ENCODE measurements around the gene NRG3.
"Not testable (repeated sequence)": the region's sequence is repeated elsewhere in the genome, so short reads cannot be mapped to it uniquely, and the experiment has no call there.

NRG3 gene

DNA sequence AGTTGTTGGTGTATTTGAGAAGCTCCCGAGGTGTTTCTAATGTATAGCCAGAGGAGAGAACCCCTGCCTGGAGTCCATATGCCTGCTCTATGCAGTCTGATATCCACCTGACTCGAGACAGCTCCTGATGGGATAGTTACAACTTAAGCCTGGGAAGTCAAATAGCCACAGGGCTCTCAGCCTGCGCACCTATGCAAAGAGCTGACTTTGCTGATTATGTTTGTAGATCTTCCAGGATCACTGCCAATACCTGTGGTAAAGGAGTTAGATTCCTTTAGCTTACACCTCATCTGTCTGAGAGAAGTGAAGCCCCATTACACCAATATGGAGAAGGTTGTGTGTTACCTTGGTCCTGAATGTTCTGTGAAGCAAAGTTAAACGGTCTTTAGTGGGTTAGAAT lies 1063.3 kb downstream of the NRG3 start:
- Mint-ChIP-seq H3K4me1 (ENCODE audit: low read depth) (no peaks in the 10 kb centered on the region), H3K4me3 (no peak overlapping the region), H3K27ac (no peak overlapping the region), H3K36me3 (no peaks in the 10 kb centered on the region), H3K9me3 (ENCODE audit: low read depth) (no peaks in the 10 kb centered on the region), H3K27me3 (no peaks in the 10 kb centered on the region)

DNA sequence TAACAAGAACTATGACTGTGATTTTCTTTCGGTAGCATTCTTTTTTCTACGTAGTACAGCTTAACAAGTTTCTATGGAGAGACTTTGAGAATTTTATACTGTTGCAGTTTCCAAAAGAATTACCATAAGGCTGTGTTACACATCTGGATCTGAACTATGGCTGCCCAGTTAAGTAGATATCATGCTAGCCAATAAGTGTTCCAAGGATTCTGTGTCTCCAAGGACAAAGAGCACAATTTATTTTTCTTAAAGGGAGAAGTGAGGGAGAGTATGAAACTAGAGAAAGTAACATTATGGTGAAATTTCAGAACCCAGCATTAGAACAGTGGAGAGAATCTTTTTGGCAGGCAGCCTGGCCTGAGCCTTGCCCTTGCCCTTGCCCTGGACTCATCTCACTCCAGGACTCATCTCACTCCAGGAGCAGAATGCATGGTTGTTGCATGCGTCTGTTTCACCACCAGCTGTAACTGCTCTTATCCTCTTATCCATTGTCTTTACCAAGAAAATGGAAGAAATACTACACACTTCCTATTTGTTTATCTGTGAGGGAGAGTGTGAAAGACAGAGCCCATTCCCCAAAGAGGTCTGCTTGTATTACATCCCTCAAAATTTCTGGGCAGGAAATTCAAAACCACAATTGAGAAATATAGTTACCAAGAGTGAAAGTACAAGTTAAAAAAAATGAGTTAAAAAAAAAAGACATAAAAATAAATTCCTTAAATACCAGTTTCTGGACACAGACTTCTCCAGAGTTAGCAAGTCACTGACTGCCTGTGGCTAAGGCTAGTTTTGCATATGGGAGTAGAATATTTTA lies 1067.5 kb downstream of the NRG3 start:
- no peak overlapping the region for H3K4me3 Mint-ChIP-seq
- no peak overlapping the region for H3K27ac Mint-ChIP-seq
- no peaks in the 10 kb centered on the region for H3K4me1 Mint-ChIP-seq (ENCODE audit: low read depth)
- H3K9me3 Mint-ChIP-seq (ENCODE audit: low read depth): peaks cover 4% of the 10 kb centered on the region
- H3K36me3 Mint-ChIP-seq: no peaks in the 10 kb centered on the region
- H3K27me3 Mint-ChIP-seq: no peaks in the 10 kb centered on the region

DNA sequence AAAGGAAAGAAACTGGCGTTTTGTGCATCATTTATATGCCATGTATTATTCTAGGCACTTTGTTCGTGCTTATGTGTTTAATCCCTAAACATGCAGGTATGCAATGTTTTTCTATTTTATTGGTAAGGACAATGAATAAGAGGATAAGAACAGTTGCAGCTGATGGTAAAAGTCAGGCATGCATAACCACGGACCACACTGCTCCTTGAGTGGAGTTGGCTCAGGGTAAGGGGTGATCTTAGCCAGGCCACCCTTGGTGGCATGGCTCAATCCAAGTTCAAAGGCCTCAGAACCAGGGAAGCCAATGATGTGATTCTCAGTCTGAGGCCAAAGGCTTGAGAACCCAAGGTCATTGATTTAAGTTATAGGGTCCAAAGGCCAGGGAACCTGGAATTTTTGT lies 1068.1 kb downstream of the NRG3 start:
- Mint-ChIP-seq H3K27me3 (no peaks in the 10 kb centered on the region), H3K36me3 (no peaks in the 10 kb centered on the region), H3K4me1 (ENCODE audit: low read depth) (no peaks in the 10 kb centered on the region), H3K27ac (no peak overlapping the region), H3K9me3 (ENCODE audit: low read depth) (peaks cover 4% of the 10 kb centered on the region), H3K4me3 (no peak overlapping the region)

DNA sequence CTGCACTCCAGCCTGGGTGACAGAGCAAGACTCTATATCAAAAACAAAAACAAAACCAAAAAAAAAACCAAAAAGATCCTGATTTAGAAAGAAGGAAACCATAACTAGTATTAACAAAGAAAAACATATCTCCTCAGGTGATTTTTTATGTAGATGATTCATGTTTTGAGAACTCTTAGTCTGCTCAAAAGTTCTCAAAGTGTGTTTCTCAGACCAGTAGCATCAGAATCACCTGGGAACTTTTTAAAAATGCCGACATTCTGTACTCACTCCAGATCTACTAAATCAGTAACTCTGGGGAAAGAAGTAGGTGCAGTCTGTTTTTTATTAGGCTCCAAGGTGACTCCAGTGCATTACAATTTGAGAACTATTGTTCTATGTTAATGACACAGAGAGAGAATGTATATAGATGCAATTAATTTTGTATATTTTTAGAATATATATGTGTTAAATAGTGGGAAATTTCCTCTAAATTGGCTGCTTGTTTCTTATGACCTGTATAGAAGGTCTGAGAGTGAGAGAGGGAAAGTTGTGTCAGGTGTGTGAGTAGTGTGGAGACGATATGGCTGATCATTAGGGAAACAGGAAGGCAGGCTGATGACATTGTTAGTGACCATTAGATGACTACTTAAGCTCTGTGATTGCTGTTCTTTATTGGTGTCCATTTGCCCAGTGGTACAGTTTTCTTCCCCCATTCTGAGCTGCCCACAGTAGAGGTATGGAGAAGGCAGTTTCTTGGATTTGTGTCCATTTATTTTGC lies 1075.0 kb downstream of the NRG3 start:
- H3K27ac Mint-ChIP-seq: no peak overlapping the region
- H3K9me3 Mint-ChIP-seq (ENCODE audit: low read depth): peaks cover 8% of the 10 kb centered on the region
- no peaks in the 10 kb centered on the region for H3K27me3 Mint-ChIP-seq
- no peak overlapping the region for H3K4me3 Mint-ChIP-seq
- no peaks in the 10 kb centered on the region for H3K36me3 Mint-ChIP-seq
- H3K4me1 Mint-ChIP-seq (ENCODE audit: low read depth): no peaks in the 10 kb centered on the region

DNA sequence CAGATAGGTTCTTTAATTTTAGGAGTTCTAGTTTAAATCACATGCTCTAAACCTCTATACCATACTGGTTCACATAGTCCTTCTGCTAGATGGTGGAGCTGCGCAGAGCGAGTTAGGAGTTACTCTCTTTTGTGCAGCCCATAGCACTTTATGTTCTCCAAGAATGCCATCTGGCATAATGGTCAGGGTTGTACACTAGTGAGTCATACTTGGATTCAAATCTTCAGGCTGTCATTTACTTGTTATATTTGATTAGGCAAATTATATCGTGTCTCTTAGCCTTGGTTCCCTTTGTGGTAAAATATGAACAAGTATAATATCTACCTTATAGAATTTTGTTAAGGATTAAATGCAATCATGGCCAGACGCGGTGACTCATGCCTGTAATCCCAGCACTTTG lies 1078.3 kb downstream of the NRG3 start:
- H3K9me3 Mint-ChIP-seq (ENCODE audit: low read depth): peaks cover 8% of the 10 kb centered on the region
- no peaks in the 10 kb centered on the region for H3K27me3 Mint-ChIP-seq
- H3K4me1 Mint-ChIP-seq (ENCODE audit: low read depth): no peaks in the 10 kb centered on the region
- no peaks in the 10 kb centered on the region for H3K36me3 Mint-ChIP-seq
- no peak overlapping the region for H3K27ac Mint-ChIP-seq
- H3K4me3 Mint-ChIP-seq: no peak overlapping the region

DNA sequence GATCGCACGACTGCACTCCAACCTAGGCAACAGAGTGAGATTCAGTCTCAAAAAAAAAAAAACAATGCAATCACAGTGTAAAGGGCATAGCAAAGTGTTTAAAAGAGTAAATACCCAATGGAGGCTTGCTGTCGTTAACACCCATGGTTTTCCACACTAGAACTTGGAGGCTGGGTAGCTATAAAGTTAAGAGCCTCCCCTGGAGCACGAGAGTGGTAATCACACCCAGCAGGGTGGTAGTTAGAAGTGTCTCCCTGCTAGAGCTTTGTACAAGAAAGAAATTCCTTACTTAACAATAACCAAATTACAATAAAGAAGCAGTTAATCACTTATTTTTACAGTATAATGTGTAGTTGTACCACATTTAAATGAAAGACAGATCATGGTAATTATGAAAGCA lies 1078.9 kb downstream of the NRG3 start:
- H3K9me3 Mint-ChIP-seq (ENCODE audit: low read depth): peaks cover 8% of the 10 kb centered on the region
- H3K36me3 Mint-ChIP-seq: no peaks in the 10 kb centered on the region
- H3K27ac Mint-ChIP-seq: no peak overlapping the region
- H3K4me1 Mint-ChIP-seq (ENCODE audit: low read depth): no peaks in the 10 kb centered on the region
- no peaks in the 10 kb centered on the region for H3K27me3 Mint-ChIP-seq
- no peak overlapping the region for H3K4me3 Mint-ChIP-seq

DNA sequence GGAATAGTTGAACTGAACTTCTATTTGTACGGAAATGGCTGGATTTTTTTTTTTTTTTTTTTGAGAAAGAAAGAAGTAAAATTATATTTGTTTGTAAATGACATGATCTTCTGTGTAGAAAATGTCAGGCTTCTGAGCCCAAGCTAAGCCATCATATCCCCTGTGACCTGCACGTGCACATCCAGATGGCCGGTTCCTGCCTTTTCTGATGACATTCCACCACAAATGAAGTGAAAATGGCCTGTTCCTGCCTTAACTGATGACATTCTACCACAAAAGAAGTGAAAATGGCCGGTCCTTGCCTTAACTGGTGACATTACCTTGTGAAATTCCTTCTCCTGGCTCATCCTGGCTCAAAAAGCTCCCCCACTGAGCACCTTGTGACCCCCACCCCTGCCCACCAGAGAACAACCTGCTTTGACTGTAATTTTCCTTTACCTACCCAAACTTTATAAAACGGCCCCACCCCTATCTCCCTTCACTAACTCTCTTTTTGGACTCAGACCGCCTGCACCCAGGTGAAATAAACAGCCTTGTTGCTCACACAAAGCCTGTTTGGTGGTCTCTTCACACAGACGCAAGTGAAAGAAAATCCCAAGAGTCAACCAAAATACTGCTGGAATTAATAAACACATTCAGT lies 1085.5 kb downstream of the NRG3 start:
- H3K4me3 Mint-ChIP-seq; H3K36me3 Mint-ChIP-seq; H3K4me1 Mint-ChIP-seq (ENCODE audit: low read depth); H3K27ac Mint-ChIP-seq; H3K27me3 Mint-ChIP-seq; H3K9me3 Mint-ChIP-seq (ENCODE audit: low read depth): not testable (repeated sequence)

DNA sequence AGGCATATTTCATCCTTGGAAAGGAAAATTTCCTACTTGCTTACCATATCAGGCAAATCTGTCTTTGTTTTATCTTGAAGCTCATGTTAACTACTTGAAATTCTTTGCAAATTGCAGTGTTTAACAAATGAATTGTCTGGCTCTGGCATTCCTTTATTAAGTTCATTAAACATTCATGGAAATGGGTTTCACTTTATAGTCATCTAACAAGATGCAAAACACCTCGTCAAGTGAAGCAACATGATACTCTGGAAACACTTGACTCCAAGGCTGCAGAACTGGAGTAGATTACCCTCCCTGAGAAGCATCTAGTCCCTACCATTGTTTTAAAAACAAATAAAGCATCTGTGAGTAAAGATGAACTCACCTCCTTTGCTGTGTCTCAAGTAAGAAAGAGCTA lies 1086.9 kb downstream of the NRG3 start:
- Mint-ChIP-seq H3K36me3 (no peaks in the 10 kb centered on the region), H3K4me1 (ENCODE audit: low read depth) (no peaks in the 10 kb centered on the region), H3K4me3 (no peak overlapping the region), H3K27ac (no peak overlapping the region), H3K9me3 (ENCODE audit: low read depth) (peaks cover 2% of the 10 kb centered on the region), H3K27me3 (no peaks in the 10 kb centered on the region)

DNA sequence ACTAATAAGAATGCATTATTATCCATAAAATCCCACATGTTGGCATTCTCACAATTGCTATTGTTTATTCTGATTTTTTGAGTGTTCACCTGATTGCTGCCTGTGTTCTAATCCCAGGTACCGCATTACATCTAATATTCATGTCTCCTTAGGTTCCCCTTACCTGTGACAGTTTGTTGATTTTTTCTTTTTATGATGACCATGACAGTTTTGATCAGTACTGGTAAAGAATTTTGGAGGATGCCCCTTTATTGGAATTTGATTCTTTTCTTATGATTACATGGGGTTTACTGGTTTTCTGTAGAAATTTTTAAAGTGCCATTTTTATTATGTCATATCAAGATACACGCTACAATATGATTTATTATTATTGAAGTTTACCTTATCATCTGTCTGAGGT lies 1091.1 kb downstream of the NRG3 start:
- Mint-ChIP-seq H3K4me1 (ENCODE audit: low read depth) (no peaks in the 10 kb centered on the region), H3K4me3 (no peak overlapping the region), H3K27me3 (no peaks in the 10 kb centered on the region), H3K9me3 (ENCODE audit: low read depth) (no peaks in the 10 kb centered on the region), H3K27ac (no peak overlapping the region), H3K36me3 (no peaks in the 10 kb centered on the region)

DNA sequence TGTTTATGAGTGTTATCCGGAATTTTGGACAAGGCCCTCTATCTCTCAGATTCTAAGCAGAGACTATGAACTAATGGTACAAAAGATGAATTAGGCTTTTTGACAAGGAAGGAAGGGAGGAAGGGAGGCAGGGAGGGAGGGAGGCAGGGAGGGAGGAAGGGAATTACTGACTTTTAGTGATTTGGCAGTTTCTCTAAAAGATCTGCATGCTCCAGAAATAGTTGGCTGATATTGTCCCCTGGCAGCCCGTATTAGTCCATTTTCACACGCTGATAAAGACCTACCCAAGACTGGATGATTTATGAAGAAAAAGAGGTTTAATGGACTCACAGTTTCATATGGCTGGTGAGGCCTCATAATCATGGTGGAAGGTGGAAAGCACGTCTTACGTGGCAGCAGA lies 1093.5 kb downstream of the NRG3 start:
- Mint-ChIP-seq H3K9me3 (ENCODE audit: low read depth) (no peaks in the 10 kb centered on the region), H3K4me1 (ENCODE audit: low read depth) (no peaks in the 10 kb centered on the region), H3K4me3 (no peak overlapping the region), H3K27me3 (no peaks in the 10 kb centered on the region), H3K36me3 (no peaks in the 10 kb centered on the region), H3K27ac (no peak overlapping the region)

DNA sequence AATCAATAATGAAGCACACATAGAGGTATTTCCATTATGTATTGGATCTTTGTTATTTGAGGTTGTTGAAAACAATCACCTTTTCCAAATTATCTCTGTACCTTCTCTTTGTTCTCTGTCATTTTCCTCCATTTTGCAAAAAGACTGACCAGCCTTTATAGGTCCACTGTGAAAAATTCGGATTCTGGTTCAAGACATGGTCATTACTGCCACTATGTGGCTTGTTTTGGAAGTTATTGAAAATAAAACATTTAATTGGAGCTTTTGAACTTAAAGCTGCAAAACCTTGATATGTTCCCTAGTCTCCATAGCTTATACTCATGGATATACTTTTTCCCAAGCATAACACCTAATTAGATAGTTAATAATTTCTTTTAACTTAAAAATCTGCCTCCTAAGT lies 1094.4 kb downstream of the NRG3 start:
- H3K9me3 Mint-ChIP-seq (ENCODE audit: low read depth): no peaks in the 10 kb centered on the region
- H3K27ac Mint-ChIP-seq: no peak overlapping the region
- H3K36me3 Mint-ChIP-seq: no peaks in the 10 kb centered on the region
- H3K4me3 Mint-ChIP-seq: no peak overlapping the region
- no peaks in the 10 kb centered on the region for H3K4me1 Mint-ChIP-seq (ENCODE audit: low read depth)
- no peaks in the 10 kb centered on the region for H3K27me3 Mint-ChIP-seq

DNA sequence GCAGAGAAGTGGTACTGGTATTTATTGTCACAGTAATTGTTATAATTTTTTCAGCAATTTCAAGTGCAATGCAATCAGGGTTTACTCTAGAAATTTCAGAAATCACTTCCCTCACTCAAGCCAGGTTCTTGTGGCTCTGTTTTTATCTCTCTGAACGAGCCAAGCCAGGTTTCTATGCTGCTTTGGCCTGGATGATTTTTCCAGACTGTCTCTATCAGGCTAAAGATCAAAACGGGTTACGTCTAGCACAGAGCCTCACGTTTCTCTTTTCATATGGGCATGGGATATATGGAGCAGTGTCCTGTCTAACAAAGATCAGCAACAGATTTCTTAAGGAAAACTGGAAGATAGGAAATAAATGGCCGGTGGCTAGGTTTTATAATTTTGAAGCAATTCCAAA lies 1105.3 kb downstream of the NRG3 start:
- Mint-ChIP-seq H3K36me3 (no peaks in the 10 kb centered on the region), H3K27me3 (no peaks in the 10 kb centered on the region), H3K9me3 (ENCODE audit: low read depth) (peaks cover 7% of the 10 kb centered on the region), H3K4me3 (no peak overlapping the region), H3K27ac (no peak overlapping the region), H3K4me1 (ENCODE audit: low read depth) (no peaks in the 10 kb centered on the region)

DNA sequence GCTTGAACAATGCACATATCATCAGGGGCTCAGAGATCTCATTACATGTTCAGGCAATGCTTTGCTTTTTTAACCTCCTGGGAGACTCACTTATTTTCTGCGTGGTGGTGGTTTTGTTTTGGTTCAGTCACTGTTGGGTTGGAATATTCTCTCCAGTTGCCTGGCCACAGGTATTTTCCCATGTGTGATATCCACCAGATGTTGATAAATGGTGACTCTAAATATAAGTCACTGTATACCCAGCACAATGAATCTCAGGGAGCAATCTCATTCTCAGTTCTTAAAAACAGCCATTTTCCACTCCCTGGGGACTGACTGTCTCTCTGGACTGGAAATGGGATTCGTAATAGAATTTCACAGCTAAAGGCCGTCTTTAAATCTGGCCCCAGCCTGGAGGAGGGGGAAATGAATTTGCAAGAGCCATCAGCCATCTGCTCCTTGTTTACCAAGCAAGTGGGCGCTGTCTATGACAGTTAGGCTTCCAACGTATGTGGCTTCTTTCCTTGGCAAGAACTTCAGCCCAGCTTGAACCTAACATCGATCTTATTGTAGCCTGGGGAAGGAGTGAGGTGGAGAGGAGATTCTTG lies 1106.2 kb downstream of the NRG3 start:
- Mint-ChIP-seq H3K27me3 (no peaks in the 10 kb centered on the region), H3K4me1 (ENCODE audit: low read depth) (no peaks in the 10 kb centered on the region), H3K4me3 (no peak overlapping the region), H3K27ac (no peak overlapping the region), H3K9me3 (ENCODE audit: low read depth) (peaks cover 7% of the 10 kb centered on the region), H3K36me3 (no peaks in the 10 kb centered on the region)

DNA sequence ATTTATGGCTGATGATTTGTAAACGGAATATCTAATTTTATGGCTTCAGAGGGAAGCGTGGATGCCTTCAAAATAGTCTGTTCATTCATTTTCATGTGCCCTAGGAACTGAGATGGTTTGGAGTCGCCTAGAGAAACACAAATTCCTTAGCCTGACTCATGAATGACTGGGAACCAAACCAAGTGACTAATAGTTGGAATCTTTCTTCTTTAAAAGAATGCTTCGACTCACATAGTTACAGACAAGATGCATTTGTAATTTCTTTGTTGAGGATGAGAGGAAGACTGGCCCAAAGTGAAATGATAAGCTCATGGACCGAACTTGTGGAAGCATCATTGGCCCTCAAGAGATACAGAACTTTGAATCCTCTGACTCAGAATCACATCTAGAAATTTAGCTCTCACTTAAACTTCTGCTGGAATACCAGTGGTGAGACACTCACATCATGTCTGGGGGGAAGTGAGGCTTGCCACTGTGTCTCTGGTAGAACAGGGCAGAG lies 1107.2 kb downstream of the NRG3 start:
- Mint-ChIP-seq H3K36me3 (no peaks in the 10 kb centered on the region), H3K27me3 (no peaks in the 10 kb centered on the region), H3K4me1 (ENCODE audit: low read depth) (no peaks in the 10 kb centered on the region), H3K27ac (no peak overlapping the region), H3K9me3 (ENCODE audit: low read depth) (peaks cover 7% of the 10 kb centered on the region), H3K4me3 (no peak overlapping the region)

DNA sequence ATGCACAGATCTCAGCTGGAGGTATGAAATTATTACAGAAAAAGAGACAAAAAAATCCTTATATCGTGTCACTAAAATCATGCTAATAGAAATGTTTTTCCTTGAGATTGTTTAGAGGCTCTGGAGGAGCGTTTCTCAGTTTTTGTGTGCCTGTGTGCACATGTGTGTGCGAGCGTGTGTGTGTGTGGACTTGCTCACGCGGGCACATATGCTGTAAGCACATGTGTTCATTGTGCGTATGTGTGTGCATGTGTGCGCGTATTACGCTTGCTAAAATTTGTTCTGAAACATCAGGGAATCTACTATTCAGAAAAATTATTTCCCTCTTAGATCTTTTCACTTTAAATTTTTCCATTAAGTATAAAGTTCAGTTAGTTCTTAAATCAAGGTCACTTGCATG lies 1111.2 kb downstream of the NRG3 start:
- Mint-ChIP-seq H3K27me3 (no peaks in the 10 kb centered on the region), H3K9me3 (ENCODE audit: low read depth) (peaks cover 11% of the 10 kb centered on the region), H3K27ac (no peak overlapping the region), H3K4me3 (no peak overlapping the region), H3K36me3 (no peaks in the 10 kb centered on the region), H3K4me1 (ENCODE audit: low read depth) (no peaks in the 10 kb centered on the region)
